DOHH2 (cell line): ENCODE measurements around the gene NSMCE1.

Experiments
- H3F3A ChIP-seq: fragments of 200-600 bp; sonication (generic), shearing (Covaris generic); 2 replicates; pipeline ENCODE4 v1.6.0; 2016; ENCODE audit warnings: antibody characterized with exemption, mild to moderate bottlenecking; ENCODE audit not compliant: control insufficient read depth, insufficient read depth
- H3K27ac ChIP-seq: fragments of 200-600 bp; sonication (generic); 2 replicates; pipeline ENCODE4 v1.5.1; 2014; ENCODE audit warnings: low read depth, mild to moderate bottlenecking, low read length, moderate library complexity
- H3K27me3 ChIP-seq: fragments of 200-600 bp; sonication (generic); 2 replicates; pipeline ENCODE4 v1.6.1; 2014; ENCODE audit warnings: mild to moderate bottlenecking, low read length, mixed read lengths; ENCODE audit not compliant: control insufficient read depth
- H3K36me3 ChIP-seq: fragments of 200-600 bp; sonication (generic); 2 replicates; pipeline ENCODE4 v1.6.1; 2014; ENCODE audit warnings: mild to moderate bottlenecking, low read length, moderate library complexity, mixed read lengths; ENCODE audit not compliant: control insufficient read depth
- H3K4me1 ChIP-seq: fragments of 200-600 bp; sonication (generic); 2 replicates; pipeline ENCODE4 v1.6.1; 2014; ENCODE audit warnings: mild to moderate bottlenecking, low read length, mixed read lengths; ENCODE audit not compliant: control insufficient read depth
- H3K4me2 ChIP-seq: fragments of 200-600 bp; sonication (generic); 2 replicates; pipeline ENCODE4 v1.6.0; 2014; ENCODE audit warnings: mild to moderate bottlenecking, low read length, moderate library complexity
- H3K4me3 ChIP-seq: fragments of 200-600 bp; sonication (generic); 2 replicates; pipeline ENCODE4 v1.5.1; 2014; ENCODE audit warnings: mild to moderate bottlenecking, low read length, mixed read lengths
- H3K79me2 ChIP-seq: fragments of 200-600 bp; sonication (generic); 2 replicates; pipeline ENCODE4 v1.6.1; 2014; ENCODE audit warnings: mild to moderate bottlenecking, low read length, mixed read lengths; ENCODE audit not compliant: control insufficient read depth
- H3K9me2 ChIP-seq: fragments of 200-600 bp; sonication (generic); replicated peaks from 2 replicates; pipeline ENCODE4 v1.6.1; 2014; ENCODE audit warnings: mild to moderate bottlenecking, low read length, mixed read lengths; ENCODE audit not compliant: control insufficient read depth
- H3K9me3 ChIP-seq: fragments of 200-600 bp; sonication (generic); 2 replicates; pipeline ENCODE4 v1.6.1; 2014; ENCODE audit warnings: antibody characterized with exemption, low read length, mixed read lengths; ENCODE audit not compliant: control insufficient read depth, insufficient read depth
- H4K20me1 ChIP-seq: fragments of 200-600 bp; sonication (generic); 2 replicates; pipeline ENCODE4 v1.6.0; 2014; ENCODE audit warnings: low read depth, mild to moderate bottlenecking, antibody characterized with exemption, low read length, moderate library complexity; ENCODE audit not compliant: control insufficient read depth, insufficient read depth
- CTCF ChIP-seq: fragments of 200-600 bp; sonication (generic); IDR thresholded peaks from one replicate; pipeline ENCODE4 v1.5.1; 2014; ENCODE audit warnings: antibody characterized with exemption, mild to moderate bottlenecking, low read depth, low read length; ENCODE audit not compliant: poor library complexity, severe bottlenecking
- EZH2phosphoT487 ChIP-seq: fragments of 200-600 bp; sonication (generic); IDR thresholded peaks from 2 replicates; pipeline ENCODE4 v1.6.1; 2017; ENCODE audit warnings: borderline replicate concordance, mild to moderate bottlenecking, antibody characterized with exemption, low read length, moderate library complexity, mixed read lengths

The NSMCE1 gene

GRCh38 chr16:27241658-27242057 is 26.9 kb downstream of the NSMCE1 start:
- H3K79me2 ChIP-seq = peaks cover 2% of the 10 kb centered on the region; the same call in 1 of the 2 replicates
- H3K36me3 ChIP-seq = no peaks in the 10 kb centered on the region; the same call in 1 of the 2 replicates
- TF ChIP-seq CTCF (no peak), EZH2phosphoT487 (no peak)
- H3K4me3 ChIP-seq = no peak overlapping the region
- no peaks in the 10 kb centered on the region for H3K9me2 ChIP-seq
- H3K4me1 ChIP-seq = peaks cover 63% of the 10 kb centered on the region
- no peaks in the 10 kb centered on the region for H3K9me3 ChIP-seq
- no peaks in the 10 kb centered on the region for H4K20me1 ChIP-seq
- no peak overlapping the region for H3K27ac ChIP-seq
- H3K4me2 ChIP-seq = no peak overlapping the region
- peaks cover 15% of the 10 kb centered on the region for H3F3A ChIP-seq
- no peaks in the 10 kb centered on the region for H3K27me3 ChIP-seq

GRCh38 chr16:27240948-27241531 is 27.5 kb downstream of the NSMCE1 start:
- no peaks in the 10 kb centered on the region; the same call in none of the 2 replicates for H3K36me3 ChIP-seq
- TF ChIP-seq CTCF = no peak
- no peak for TF ChIP-seq EZH2phosphoT487
- H3K4me3 ChIP-seq = no peak overlapping the region
- H3K4me2 ChIP-seq = no peak overlapping the region
- no peaks in the 10 kb centered on the region for H3K27me3 ChIP-seq
- H3K79me2 ChIP-seq = peaks cover 2% of the 10 kb centered on the region; the same call in 1 of the 2 replicates
- H4K20me1 ChIP-seq = no peaks in the 10 kb centered on the region
- H3F3A ChIP-seq = peaks cover 18% of the 10 kb centered on the region
- no peaks in the 10 kb centered on the region for H3K9me2 ChIP-seq
- H3K27ac ChIP-seq = no peak overlapping the region
- no peaks in the 10 kb centered on the region for H3K9me3 ChIP-seq
- H3K4me1 ChIP-seq = peaks cover 69% of the 10 kb centered on the region

GRCh38 chr16:27239906-27240655 is 28.5 kb downstream of the NSMCE1 start:
- no peak overlapping the region for H3K4me3 ChIP-seq
- peaks cover 78% of the 10 kb centered on the region for H3K4me1 ChIP-seq
- peaks cover 18% of the 10 kb centered on the region for H3F3A ChIP-seq
- no peaks in the 10 kb centered on the region for H3K9me2 ChIP-seq
- no peaks in the 10 kb centered on the region for H4K20me1 ChIP-seq
- no peak overlapping the region for H3K27ac ChIP-seq
- H3K27me3 ChIP-seq = no peaks in the 10 kb centered on the region
- no peak overlapping the region for H3K4me2 ChIP-seq
- TF ChIP-seq EZH2phosphoT487 (no peak), CTCF (no peak)
- peaks cover 3% of the 10 kb centered on the region for H3K36me3 ChIP-seq
- H3K79me2 ChIP-seq = peaks cover 8% of the 10 kb centered on the region
- H3K9me3 ChIP-seq = no peaks in the 10 kb centered on the region
